OCI-LY7 (cell line): ENCODE results near the gene AKAP9. TPM values are rescaled to one million over a fixed set of nuclear protein-coding genes. Genes with fewer than 3 reads are reported as not detected.
"Not testable (repeated sequence)": the region's sequence is repeated elsewhere in the genome, so short reads cannot be mapped to it uniquely, and the experiment has no call there.

Experiments
- BruUV-seq: library from RNA; stranded (reverse); fragments of 400-500 nt; replicated peaks from 2 replicates; lab custom pipeline; 2021; lab: Mats Ljungman, UMichigan
- CTCF ChIA-PET: fragments of 300-600 bp; sonication (Branson Sonifier 250); formaldehyde crosslinking; loops from one replicate; lab custom pipeline; 2022; ENCODE audit warnings: antibody characterized with exemption; ENCODE audit not compliant: unreplicated experiment; lab: Charles Lee
- POLR2A ChIA-PET: fragments of 300-600 bp; sonication (Branson Sonifier 250); formaldehyde crosslinking; loops from one replicate; lab custom pipeline; 2022; ENCODE audit warnings: antibody characterized with exemption; lab: Charles Lee
- DNase-seq: peaks from one replicate; pipeline ENCODE4 v3.0.0-alpha.2; 2015; ENCODE audit warnings: low spot score
- H2AFZ ChIP-seq: fragments of 200-600 bp; sonication (generic), shearing (Covaris generic); 2 replicates; pipeline ENCODE4 v1.6.1; 2014; ENCODE audit warnings: mild to moderate bottlenecking, antibody characterized with exemption, low read length, moderate library complexity
- H3K27ac ChIP-seq: fragments of 200-600 bp; sonication (generic); 2 replicates; pipeline ENCODE4 v1.5.1; 2014; ENCODE audit warnings: mixed run types, low read depth, mild to moderate bottlenecking, moderate library complexity, low read length, inconsistent platforms; ENCODE audit not compliant: poor library complexity, severe bottlenecking
- H3K36me3 ChIP-seq: fragments of 200-600 bp; sonication (generic); 2 replicates; pipeline ENCODE4 v1.6.1; 2014; ENCODE audit warnings: mild to moderate bottlenecking, antibody characterized with exemption, low read length, moderate library complexity, mixed read lengths; ENCODE audit not compliant: insufficient read depth
- H3K4me1 ChIP-seq: fragments of 200-600 bp; sonication (generic); 2 replicates; pipeline ENCODE4 v1.5.1; 2014; ENCODE audit warnings: mild to moderate bottlenecking, low read length; ENCODE audit not compliant: insufficient read depth, poor library complexity, severe bottlenecking
- H3K4me2 ChIP-seq: fragments of 200-600 bp; sonication (generic); 2 replicates; pipeline ENCODE4 v1.6.1; 2014; ENCODE audit warnings: mild to moderate bottlenecking, low read length
- H3K4me3 ChIP-seq: fragments of 200-600 bp; sonication (generic); 2 replicates; pipeline ENCODE4 v1.5.1; 2014; ENCODE audit warnings: mild to moderate bottlenecking, low read depth, low read length; ENCODE audit not compliant: poor library complexity, severe bottlenecking
- H3K79me2 ChIP-seq: fragments of 200-600 bp; sonication (generic); 2 replicates; pipeline ENCODE4 v1.6.1; 2016; ENCODE audit warnings: low read depth, mild to moderate bottlenecking, low read length, moderate library complexity, mixed read lengths; ENCODE audit not compliant: insufficient read depth
- H3K9me2 ChIP-seq: fragments of 200-600 bp; sonication (generic); 2 replicates; pipeline ENCODE4 v1.6.1; 2016; ENCODE audit warnings: mild to moderate bottlenecking, low read length, mixed read lengths; ENCODE audit not compliant: insufficient read depth
- H3K9me3 ChIP-seq: fragments of 200-600 bp; sonication (generic); 2 replicates; pipeline ENCODE4 v1.6.1; 2014; ENCODE audit warnings: mild to moderate bottlenecking, mixed run types, low read length, mixed read lengths
- H4K20me1 ChIP-seq: fragments of 200-600 bp; sonication (generic); 2 replicates; pipeline ENCODE4 v1.6.1; 2014; ENCODE audit warnings: mild to moderate bottlenecking, antibody characterized with exemption, low read length, moderate library complexity, mixed read lengths; ENCODE audit not compliant: insufficient read depth
- CTCF ChIP-seq: fragments of 200-600 bp; sonication (generic); conservative IDR thresholded peaks from 2 replicates; pipeline ENCODE4 v1.5.1; 2014; ENCODE audit warnings: mild to moderate bottlenecking, antibody characterized with exemption, low read length, moderate library complexity, mixed read lengths
- EZH2phosphoT487 ChIP-seq: fragments of 200-600 bp; sonication (generic); IDR thresholded peaks from 2 replicates; pipeline ENCODE4 v1.6.1; 2018; ENCODE audit warnings: low read depth, borderline replicate concordance, mild to moderate bottlenecking, mixed run types, antibody characterized with exemption, low read length, moderate library complexity, mixed read lengths
- intact Hi-C: fragments of 100-400 bp; cut with micrococcal nuclease; formaldehyde crosslinking; loops from one replicate; pipeline ENCODE4 v1.10.0; 2022; ENCODE audit not compliant: unreplicated experiment
- total RNA-seq, 2 experiments: library from RNA; depleted of rRNA in 1 of 2; stranded (reverse); fragments of >200 nt in 1 of 2; shearing (Covaris generic) in 1 of 2; gene quantifications; 2 replicates each; pipeline ENCODE4 v1.2.3, GENCODE V29; 2014 to 2022

The AKAP9 gene
- total RNA-seq, 2 experiments from 2014 or later = 32.6 to 38.1 TPM

- no TSS peak for BruUV-seq
- ChIA-PET POLR2A (no interaction called here), CTCF (no interaction called here)
- H3K4me3 ChIP-seq = no peak overlapping the region
- H4K20me1 ChIP-seq = no peaks in the 10 kb centered on the region
- H3K4me1 ChIP-seq = no peaks in the 10 kb centered on the region
- H3K9me3 ChIP-seq = no peaks in the 10 kb centered on the region
- peaks cover 66% of the 10 kb centered on the region for H3K36me3 ChIP-seq
- H3K27ac ChIP-seq = no peak overlapping the region
- intact Hi-C loops = no loop called here
- H3K9me2 ChIP-seq = no peaks in the 10 kb centered on the region
- H3K4me2 ChIP-seq = no peak overlapping the region
- TF ChIP-seq CTCF (no peak), EZH2phosphoT487 (no peak)
- H2AFZ ChIP-seq = no peak overlapping the region
- no peak for DNase-seq
- no peaks in the 10 kb centered on the region for H3K79me2 ChIP-seq
Measured at GRCh38 chr7:92025260-92025659, 84.6 kb downstream of the AKAP9 start.

- CTCF ChIA-PET, H3K79me2 ChIP-seq, H4K20me1 ChIP-seq, BruUV-seq, H3K4me1 ChIP-seq, H3K4me3 ChIP-seq, H3K9me2 ChIP-seq, H3K27ac ChIP-seq, H3K9me3 ChIP-seq, POLR2A ChIA-PET, intact Hi-C loops, DNase-seq, H3K4me2 ChIP-seq, H2AFZ ChIP-seq: not testable (repeated sequence)
- peaks cover 71% of the 10 kb centered on the region for H3K36me3 ChIP-seq
Measured at GRCh38 chr7:92026635-92027034, 86.0 kb downstream of the AKAP9 start.

GRCh38 chr7:92027128-92027527 is 86.5 kb downstream of the AKAP9 start:
- DNase-seq, H3K4me1 ChIP-seq, intact Hi-C loops, H3K9me3 ChIP-seq, BruUV-seq, H3K79me2 ChIP-seq, H2AFZ ChIP-seq, H3K4me2 ChIP-seq, H3K4me3 ChIP-seq, CTCF ChIA-PET, H3K27ac ChIP-seq, POLR2A ChIA-PET, H4K20me1 ChIP-seq, H3K9me2 ChIP-seq: not testable (repeated sequence)
- peaks cover 72% of the 10 kb centered on the region for H3K36me3 ChIP-seq

- Histone ChIP-seq H3K4me3 (no peak overlapping the region), H3K9me3 (no peaks in the 10 kb centered on the region), H3K4me2 (no peak overlapping the region), H2AFZ (no peak overlapping the region), H4K20me1 (no peaks in the 10 kb centered on the region), H3K79me2 (no peaks in the 10 kb centered on the region), H3K36me3 (peaks cover 70% of the 10 kb centered on the region), H3K4me1 (no peaks in the 10 kb centered on the region), H3K9me2 (no peaks in the 10 kb centered on the region), H3K27ac (no peak overlapping the region)
- intact Hi-C loops = no loop called here
- no TSS peak for BruUV-seq
- DNase-seq = no peak
- ChIA-PET POLR2A (no interaction called here), CTCF (no interaction called here)
- TF ChIP-seq CTCF (no peak), EZH2phosphoT487 (no peak)
Measured at GRCh38 chr7:92028226-92028625, 87.6 kb downstream of the AKAP9 start.
